ENCODE measurements around the gene AP4E1.
"Not testable (repeated sequence)": the region's sequence is repeated elsewhere in the genome, so short reads cannot be mapped to it uniquely, and the experiment has no call there.

Gene AP4E1

DNA sequence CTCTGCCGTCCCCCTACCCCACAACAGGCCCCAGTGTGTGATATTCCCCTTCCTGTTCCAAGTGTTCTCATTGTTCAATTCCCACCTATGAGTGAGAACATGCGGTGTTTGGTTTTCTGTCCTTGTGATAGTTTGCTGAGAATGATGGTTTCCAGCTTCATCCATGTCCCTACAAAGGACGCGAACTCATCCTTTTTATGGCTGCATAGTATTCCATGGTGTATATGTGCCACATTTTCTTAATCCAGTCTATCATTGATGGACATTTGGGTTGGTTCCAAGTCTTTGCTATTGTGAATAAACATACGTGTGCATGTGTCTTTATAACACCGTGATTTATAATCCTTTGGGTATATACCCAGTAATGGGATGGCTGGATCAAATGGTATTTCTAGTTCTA, 46.4 kb downstream of the AP4E1 start:
- DNase-seq = not testable (repeated sequence)

DNA sequence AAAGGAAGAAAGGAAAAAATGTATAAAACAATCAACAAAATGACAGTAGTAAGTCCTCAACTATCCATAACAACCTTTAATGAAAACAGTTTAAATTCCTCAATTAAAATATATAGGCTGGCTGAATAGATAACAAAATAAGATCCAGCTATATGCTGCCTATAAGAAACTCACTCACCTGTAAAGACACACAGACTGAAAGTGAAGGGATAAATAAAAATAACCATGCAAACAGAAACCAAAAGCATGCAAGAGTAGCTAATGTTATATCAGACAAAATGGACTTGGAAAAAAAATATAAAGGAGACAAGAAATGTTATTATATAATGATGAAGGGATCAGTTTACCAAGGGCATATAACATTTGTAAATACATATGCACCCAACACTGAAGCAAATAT, 51.2 kb downstream of the AP4E1 start:
- no peak for DNase-seq

DNA sequence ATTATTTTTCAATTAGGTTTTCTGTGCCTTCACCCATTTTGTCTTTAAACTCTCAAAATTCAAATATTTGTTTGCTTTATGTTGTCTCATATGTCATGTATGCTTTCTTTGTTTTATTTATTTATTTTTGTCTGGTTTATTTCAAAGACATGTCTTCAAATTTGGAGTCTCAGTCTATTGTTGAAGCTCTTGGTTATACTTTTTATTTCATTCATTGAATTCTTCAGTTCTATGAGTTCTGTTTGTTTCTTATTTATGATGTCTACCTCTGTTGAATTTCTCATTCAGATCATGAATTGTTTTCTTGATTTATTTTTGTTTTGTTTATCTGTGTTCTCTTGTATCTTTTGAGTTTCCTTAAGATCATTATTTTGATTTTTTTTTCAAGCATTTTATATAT, 55.6 kb downstream of the AP4E1 start:
- DNase-seq = no peak

DNA sequence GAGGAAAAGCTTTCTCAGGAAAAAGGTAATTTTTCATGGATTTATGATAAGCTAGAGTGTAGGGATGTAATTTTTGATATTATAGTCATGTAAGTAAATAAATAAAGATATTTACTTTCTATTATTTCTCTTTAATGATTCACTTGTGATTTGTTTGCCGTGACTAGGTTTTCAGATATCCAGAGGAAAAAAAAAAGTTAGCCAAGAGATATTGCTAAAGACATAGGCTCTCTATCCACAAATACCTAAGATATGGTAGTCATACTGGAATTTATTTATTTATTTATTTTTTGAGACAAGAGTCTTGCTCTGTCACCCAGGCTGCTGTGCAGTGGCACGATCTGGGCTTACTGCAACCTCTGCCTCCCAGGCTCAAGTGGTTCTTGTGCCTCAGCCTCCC, 59.9 kb downstream of the AP4E1 start:
- DNase-seq = no peak

DNA sequence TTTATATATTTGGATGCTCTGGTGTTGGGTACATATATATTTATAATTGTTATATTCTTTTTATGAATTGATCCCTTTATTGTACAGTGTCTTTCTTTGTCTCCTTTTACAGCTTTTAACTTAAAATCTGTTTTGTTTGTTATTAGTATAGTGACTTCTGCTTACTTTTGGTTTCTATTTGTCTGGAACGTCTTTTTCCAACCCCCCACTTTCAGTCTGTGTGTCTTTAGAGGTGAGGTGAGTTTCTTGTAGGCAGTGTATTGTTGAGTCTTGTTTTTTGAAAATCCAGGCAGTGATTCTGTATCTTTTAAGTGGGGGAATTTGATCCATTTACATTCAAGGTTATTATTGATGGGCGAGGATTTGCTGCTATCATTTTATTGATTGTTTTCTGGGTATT, 62.0 kb downstream of the AP4E1 start:
- DNase-seq = no peak

DNA sequence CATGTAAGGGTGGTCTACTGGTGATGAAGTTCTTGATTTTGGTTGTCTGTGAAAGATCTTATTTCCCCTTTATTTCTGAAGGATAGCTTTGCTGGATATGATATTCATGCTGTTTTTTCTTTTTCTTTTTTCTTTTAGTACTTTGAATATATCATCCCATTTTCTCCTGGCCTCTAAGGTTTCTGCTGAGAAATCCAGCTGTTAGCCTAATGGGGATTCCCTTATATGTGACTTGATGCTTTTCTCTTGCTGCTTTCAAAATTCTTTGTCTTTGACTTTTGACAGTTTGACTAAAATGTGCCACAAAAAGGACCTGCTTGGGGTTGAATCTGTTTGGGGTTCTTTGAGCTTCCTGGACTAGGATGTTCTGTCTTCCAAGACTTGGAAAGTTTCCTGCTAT, 62.6 kb downstream of the AP4E1 start:
- DNase-seq = no peak

DNA sequence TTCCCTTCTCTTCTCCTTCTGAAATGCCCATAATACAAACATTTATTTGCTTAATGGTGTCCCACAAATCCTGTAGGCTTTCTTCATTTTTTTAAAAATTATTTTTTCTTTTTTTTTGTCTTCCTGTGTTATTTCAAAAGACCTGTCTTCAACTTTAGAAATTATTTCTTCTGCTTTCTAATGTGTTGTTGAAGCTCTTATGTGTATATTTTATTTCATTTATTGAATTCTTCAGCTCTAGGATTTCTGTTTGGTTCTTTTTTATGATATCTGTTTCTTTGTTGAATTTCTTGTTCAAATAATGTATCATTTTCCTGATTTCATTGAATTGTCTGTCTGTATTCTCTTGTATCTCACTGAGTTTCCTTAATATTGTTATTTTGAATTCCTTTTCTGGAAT, 63.1 kb downstream of the AP4E1 start:
- no peak for DNase-seq

DNA sequence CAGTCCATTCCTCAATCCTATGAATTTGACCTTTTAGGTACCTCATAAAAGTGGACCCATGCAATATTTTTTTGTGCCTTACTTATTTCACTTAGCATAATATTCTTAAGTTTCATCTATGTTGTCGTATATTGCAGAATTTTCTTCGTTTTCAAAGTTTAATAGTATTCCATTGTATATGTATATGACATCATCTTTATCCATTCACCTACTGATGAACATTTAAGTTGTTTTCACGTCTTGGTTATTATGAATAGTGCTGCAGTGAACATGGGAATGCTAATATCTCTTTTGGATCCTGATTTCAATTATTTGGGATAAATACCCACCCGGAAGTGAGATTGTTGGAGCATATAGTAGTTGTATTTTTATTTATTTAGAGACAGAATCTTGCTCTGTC, 65.1 kb downstream of the AP4E1 start:
- DNase-seq = no peak

DNA sequence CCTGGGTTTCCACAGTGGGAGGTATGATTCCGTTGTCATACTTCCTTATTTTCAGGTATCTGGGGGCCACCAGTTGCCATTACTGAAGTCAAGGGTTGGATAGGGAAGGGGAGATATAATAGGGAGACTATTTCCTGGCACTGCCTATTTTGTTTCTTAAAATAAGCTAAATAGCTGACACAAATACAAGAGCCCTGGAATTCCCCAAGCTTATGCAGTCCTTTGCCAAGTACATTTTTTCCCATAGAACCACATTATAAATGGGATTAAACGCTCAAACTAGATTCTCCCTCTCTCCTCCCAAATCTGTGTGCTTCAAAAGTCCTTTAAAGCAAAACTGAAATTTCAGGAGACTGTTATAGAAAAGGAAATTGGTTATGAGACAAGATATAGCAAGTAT, 68.7 kb downstream of the AP4E1 start:
- DNase-seq = no peak

DNA sequence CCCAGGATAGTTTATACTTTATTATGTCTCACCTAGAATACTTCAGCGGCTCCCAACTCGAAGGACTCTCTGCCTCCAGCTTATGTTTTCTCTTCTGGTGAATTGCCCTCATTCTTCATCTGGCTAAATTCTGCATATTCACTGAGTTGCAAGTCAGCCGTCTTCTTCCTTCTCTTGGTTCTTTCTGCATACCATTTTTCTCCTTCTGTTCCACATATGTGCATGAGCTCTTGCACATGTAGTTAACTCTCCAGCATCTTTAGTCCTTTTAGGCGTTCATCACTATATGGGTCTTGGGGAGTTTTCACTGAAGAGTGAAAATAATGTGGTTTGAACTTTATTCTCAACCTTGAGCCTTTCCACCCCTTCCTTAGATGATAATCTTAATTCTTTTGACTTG, 70.1 kb downstream of the AP4E1 start:
- no peak for DNase-seq

DNA sequence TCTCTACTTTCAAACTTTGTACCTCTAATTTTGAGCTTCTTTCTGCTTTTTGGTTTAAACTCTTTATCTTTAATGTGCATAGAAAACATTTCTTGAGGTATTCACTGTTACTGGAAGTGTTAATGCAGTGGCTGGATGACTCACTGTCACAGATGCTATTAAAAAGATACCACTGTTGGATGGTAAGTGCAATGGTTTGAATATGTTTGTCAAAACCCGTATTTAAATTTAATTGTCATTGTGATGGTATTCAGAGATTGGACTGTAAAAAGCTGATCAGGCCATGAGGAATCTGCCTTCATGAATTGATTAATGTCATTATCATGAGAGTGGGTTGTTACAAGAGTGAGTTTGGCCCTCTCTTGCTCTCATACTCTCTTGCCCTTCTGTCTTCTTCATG, 70.6 kb downstream of the AP4E1 start:
- DNase-seq = no peak

DNA sequence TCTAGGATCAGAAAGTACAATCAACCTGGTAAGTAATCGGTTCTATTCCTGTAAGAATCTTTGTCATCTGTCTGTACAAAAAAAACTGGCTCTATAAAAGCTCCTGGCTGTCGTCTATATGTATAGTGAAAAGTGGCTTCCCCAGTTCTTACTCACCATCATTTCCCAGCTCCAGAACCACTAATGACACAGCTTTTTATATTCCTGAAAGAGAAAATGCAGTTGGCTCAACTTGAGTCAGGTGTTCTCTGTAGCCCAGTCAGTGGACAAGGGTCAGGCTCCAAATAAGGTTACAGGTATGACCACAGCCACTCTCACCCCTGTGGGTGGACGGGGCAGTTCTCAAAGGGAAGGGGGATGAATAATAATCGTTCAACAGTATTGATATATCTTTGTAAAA, 85.1 kb downstream of the AP4E1 start:
- no peak for DNase-seq

DNA sequence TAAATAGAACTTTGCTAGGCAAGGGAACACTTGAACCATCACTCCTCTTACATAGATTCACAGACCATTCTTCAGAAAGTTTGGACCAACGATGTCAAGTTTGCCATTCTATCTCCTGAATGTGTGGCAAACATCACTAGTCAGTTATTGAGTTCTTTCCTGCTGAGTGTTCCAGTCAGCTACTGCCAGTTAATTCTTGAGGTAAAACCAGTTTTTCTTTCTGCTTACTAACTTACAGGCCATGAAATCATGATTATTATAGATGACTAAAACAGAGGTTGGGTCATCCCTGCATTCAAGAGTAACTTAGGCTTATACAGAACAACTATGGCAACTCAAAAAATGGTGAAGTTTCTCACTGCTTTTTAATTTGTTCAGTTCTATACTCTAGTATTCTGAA, 88.2 kb downstream of the AP4E1 start:
- DNase-seq = no peak

DNA sequence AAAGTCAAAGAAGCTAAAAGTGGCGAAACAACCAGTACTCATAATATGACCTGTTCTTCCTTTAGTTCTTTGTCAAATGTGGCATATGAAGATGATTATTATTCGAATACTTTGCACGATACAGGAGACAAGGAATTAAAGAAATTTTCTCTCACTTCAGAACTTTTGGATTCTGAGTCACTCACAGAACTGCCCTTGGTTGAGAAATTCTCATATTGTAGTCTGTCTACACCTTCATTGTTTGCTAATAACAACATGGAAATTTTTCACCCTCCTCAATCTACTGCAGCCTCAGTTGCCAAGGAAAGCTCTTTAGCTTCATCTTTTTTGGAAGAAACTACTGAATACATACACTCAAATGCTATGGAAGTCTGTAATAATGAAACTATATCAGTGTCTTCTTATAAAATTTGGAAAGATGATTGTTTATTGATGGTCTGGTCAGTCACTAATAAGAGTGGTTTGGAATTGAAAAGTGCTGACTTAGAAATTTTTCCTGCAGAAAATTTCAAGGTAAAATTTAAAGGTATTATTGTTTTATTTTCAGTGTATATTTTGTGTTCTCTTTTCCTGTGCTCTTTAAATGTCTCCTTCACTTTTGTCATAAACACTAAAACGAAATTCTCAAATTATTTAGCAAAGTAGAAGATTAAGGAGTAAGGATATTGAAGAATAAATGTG, 89.0 kb downstream of the AP4E1 start:
- no peak for DNase-seq

DNA sequence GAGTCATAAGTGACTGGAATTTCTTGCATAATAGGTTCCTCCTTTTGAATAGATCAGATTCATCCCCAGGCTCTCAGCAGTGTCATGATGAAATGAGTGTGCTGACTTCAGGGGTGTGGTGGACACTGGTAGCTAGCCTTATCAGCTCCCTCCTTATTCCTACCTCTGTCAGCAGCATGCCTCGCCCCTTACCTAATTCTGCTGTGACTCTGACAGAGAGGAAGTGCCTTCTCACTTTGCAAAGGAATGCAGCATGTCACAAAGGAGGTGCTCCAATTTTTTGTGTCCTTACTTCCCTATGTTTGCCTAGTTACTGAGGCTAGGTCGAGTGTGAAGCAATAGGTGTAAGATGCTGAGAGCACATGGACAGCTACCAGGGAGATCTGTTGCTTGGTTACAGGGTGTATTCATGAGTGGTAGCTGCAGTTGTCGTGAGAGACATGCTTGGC, 95.6 kb downstream of the AP4E1 start:
- DNase-seq = no peak

DNA sequence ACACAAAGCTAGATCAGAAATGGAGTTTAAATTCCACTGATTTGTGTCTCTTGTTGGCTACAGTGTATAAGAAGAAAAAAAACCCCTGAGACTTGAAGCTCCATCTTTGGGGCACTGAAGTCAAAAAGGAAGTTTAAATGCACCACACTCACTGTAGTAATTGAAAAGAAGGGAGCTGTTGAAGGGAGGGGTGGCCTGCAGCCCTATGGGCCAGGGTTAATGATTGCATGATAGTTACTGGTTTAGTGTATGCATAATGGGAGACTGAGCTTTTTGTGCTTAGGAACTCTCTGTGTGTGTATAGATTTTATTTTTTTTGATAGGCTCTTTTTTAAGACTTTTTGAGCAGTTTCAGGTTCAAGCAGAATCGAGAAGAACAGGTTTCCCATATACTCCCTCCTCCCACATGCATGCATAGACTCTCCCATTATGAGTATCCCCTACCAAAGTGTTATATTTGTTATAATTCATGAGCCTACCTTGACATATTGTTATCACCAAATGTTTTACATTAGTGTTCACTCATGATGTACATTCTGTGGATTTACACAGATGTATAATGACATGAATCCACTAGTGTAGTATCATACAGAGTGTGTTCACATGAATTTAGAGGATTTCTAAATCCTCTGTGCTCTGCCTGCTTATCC, 98.0 kb downstream of the AP4E1 start:
- no peak for DNase-seq

DNA sequence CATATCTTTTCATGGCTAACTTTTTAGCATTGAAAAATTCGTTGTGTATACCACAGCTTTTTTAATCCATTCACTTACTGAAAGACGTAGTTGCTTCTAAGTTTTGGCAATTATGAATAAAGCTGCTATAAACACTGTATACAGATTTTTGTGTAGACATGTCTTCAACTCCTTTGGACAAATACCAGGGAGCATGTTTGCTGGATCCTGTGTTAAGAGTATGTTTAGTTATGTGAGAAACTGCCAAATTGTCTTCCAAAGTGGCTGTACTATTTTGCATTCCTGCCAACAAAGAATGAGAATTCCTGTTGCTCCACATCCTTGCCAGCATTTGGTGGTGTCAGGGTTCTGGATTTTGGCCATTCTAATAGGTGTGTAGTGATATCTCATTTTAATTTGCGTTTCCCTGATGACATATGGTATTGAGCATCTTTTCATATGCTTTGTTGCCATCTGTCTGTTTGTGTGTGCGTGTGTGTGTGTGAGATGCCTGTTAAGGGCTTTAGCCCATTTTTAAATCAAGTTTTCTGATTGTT, 98.7 kb downstream of the AP4E1 start:
- no peak for DNase-seq

DNA sequence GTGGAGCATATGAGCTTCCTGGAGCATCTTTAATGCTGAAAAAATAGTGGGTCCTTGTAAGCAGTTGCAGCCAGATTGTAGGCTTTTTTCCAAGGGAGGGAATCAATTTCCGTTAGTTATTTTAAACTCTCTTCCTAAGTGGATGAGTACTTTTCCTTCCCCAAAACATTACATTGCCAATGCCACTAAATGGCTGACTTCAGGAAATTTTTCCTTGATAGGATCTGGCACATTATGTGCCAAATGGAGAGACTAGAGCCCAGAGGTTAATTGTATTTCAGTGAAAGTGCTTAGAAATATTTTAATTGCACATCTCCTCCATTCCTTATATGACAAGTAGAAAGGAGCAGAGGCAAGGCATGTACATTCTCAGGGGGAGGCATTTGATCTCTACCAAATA, 102.7 kb downstream of the AP4E1 start:
- no peak for DNase-seq

DNA sequence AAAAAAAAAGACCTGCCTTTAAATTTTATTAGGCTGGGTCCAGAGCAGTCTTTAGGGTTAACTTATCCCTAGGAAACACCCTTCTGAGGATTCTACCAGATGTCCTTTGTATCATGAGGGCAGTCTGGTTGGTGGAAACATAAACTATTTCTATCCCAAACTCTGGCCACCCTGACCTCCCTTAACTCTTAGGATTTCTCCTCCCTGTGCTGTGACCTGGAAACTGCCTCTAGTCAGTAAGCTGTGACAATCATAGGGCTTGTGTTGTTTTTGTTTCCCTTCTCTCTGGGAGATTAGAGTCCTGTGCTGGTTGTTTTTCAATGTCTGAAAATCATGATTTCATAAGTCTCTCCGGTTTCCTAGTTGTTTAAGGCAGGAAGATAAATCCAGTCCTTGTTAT, 108.1 kb downstream of the AP4E1 start:
- DNase-seq = no peak

DNA sequence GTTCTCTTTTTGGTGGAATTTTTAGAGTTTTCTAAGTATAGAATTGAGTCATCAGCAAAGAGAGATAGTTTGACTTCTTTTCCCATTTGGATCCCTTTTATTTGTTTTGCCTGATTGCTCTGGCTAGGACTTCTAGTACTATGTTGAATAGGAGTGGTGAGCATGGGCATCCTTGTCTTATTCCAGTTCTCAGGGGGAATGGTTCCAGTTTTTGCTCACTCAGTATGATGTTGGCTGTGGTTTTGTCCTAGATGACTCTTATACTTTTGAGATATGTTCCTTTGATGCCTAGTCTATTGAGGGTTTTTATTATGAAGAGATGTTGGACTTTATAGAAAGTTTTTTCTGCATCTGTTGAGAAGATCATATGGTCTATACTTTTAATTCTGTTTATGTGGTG, 113.7 kb downstream of the AP4E1 start:
- DNase-seq = no peak

DNA sequence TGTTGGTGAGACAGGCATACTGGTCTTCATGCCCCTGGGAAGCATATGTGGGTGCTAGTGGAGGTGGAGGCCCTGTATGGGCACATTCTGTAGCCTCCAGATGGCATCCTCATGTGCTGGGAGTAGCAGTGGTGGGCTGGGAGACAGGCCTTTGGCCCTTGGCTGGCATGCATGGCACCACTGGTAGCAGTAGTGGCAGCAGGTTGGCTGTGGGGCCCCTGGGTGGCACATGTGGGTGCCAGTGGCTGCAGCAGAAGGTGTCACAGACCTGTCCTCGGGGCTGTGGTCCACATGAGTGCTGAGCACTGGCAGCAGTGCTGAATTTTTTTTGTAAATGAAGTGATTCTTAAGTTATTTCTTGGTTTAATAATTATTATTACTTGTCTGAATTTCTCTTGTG, 115.0 kb downstream of the AP4E1 start:
- DNase-seq = no peak

DNA sequence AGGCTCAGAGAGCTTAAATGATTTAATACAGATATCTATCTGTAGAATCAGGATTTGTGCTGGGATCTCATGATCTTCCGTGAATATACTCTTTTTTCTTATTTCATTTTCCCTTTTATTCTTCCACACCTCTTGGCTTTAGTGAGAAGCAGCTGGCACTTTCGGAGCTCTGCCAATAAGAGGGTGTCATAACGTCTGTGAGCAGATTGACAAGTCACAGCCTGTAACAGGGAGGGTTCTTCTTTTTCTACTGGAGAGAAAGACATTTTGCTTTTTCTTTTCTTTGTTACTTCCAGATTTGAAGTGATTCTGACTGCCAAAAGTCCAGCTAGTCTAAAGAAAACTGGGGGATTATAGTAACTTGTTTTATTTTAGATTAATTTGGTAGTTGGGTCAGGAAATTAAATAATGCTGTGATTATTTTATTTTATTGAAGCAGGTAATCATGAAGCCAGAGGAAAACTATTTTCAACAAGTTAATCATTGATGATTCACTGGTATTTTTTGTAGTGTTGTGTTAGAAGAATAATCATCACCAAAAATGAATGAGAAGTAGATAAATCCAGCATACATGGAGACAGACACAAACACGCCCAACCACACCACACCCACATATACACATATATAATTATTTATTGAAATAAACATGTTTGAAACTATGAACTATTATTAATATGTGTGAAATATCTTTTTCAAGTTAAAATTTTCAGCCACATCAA, 116.4 kb downstream of the AP4E1 start:
- DNase-seq = no peak

DNA sequence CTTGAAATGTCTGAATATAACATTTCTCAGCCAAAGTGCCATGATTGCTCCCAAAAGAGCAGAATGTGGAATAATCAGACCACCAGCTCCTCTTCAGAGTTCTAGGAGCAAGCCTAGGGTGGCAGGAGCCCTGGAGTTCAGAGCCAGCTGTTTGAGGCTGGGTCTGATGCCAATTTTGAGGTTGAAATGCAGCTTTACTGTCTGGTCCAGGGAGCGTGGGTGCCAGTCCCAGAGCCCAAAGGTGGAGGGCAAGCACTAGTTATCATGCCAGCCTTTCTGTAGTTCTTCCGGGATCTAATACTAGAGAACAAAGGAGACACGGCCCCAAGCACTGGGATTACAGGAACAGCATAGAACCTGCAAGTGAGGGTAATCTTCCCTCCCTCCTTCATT, 117.0 kb downstream of the AP4E1 start:
- DNase-seq = no peak
